ENCODE results near the gene AGXT. TPM values are rescaled to one million over a fixed set of nuclear protein-coding genes. Genes with fewer than 3 reads are reported as not detected.

AGXT gene
- total RNA-seq, 2 donors from 2014 or later, result not detected

- no peak overlapping the region for H3K27ac Mint-ChIP-seq
- H3K36me3 Mint-ChIP-seq (ENCODE audit: low read depth), result no peaks in the 10 kb centered on the region
- no peak overlapping the region for H3K4me3 Mint-ChIP-seq
- H3K4me1 Mint-ChIP-seq, result no peaks in the 10 kb centered on the region
- H3K9me3 ChIP-seq (ENCODE audit: control insufficient read depth, low read length, poor library complexity, severe bottlenecking), result no peaks in the 10 kb centered on the region
- H3K27me3 Mint-ChIP-seq, result peaks cover 51% of the 10 kb centered on the region
- no peak for DNase-seq
- ATAC-seq, result no peak
Measured at GRCh38 chr2:240911641-240912265, 43.1 kb downstream of the AGXT start.

- peaks cover 55% of the 10 kb centered on the region for H3K27me3 Mint-ChIP-seq
- H3K36me3 Mint-ChIP-seq (ENCODE audit: low read depth), result no peaks in the 10 kb centered on the region
- no peak overlapping the region for H3K4me3 Mint-ChIP-seq
- ATAC-seq, result no peak
- H3K4me1 Mint-ChIP-seq, result no peaks in the 10 kb centered on the region
- no peak overlapping the region for H3K27ac Mint-ChIP-seq
- no peak for DNase-seq
- H3K9me3 ChIP-seq (ENCODE audit: control insufficient read depth, low read length, poor library complexity, severe bottlenecking), result no peaks in the 10 kb centered on the region
Measured at GRCh38 chr2:240912878-240913809, 44.5 kb downstream of the AGXT start.

- DNase-seq (peak; percentile 44 to 62 (median 50)), ATAC-seq (peak; percentile 64)
- H3K4me1 Mint-ChIP-seq, result no peaks in the 10 kb centered on the region
- no peaks in the 10 kb centered on the region for H3K9me3 ChIP-seq (ENCODE audit: control insufficient read depth, low read length, poor library complexity, severe bottlenecking)
- H3K27ac Mint-ChIP-seq, result no peak overlapping the region
- H3K4me3 Mint-ChIP-seq, result no peak overlapping the region
- H3K27me3 Mint-ChIP-seq, result peaks cover 55% of the 10 kb centered on the region
- no peaks in the 10 kb centered on the region for H3K36me3 Mint-ChIP-seq (ENCODE audit: low read depth)
Measured at GRCh38 chr2:240913810-240914644, 45.4 kb downstream of the AGXT start.

- H3K36me3 Mint-ChIP-seq (ENCODE audit: low read depth), result no peaks in the 10 kb centered on the region
- H3K27me3 Mint-ChIP-seq, result peaks cover 52% of the 10 kb centered on the region
- H3K27ac Mint-ChIP-seq, result no peak overlapping the region
- no peak for DNase-seq
- no peaks in the 10 kb centered on the region for H3K9me3 ChIP-seq (ENCODE audit: control insufficient read depth, low read length, poor library complexity, severe bottlenecking)
- no peak overlapping the region for H3K4me3 Mint-ChIP-seq
- H3K4me1 Mint-ChIP-seq, result no peaks in the 10 kb centered on the region
- no peak for ATAC-seq
Measured at GRCh38 chr2:240914645-240915525, 46.3 kb downstream of the AGXT start.

GRCh38 chr2:240915526-240916341 is 47.1 kb downstream of the AGXT start:
- ATAC-seq (no peak), DNase-seq (peak in 1 of 3 donors; percentile 9)
- H3K9me3 ChIP-seq (ENCODE audit: control insufficient read depth, low read length, poor library complexity, severe bottlenecking), result no peaks in the 10 kb centered on the region
- peaks cover 45% of the 10 kb centered on the region for H3K27me3 Mint-ChIP-seq
- no peaks in the 10 kb centered on the region for H3K4me1 Mint-ChIP-seq
- no peak overlapping the region for H3K27ac Mint-ChIP-seq
- H3K4me3 Mint-ChIP-seq, result peak overlapping the region; percentile 28
- no peaks in the 10 kb centered on the region for H3K36me3 Mint-ChIP-seq (ENCODE audit: low read depth)

GRCh38 chr2:240916571-240917008 is 48.0 kb downstream of the AGXT start:
- DNase-seq, result peak in 1 of 3 donors; percentile 8
- no peaks in the 10 kb centered on the region for H3K9me3 ChIP-seq (ENCODE audit: control insufficient read depth, low read length, poor library complexity, severe bottlenecking)
- Mint-ChIP-seq H3K27me3 (peaks cover 39% of the 10 kb centered on the region), H3K4me1 (no peaks in the 10 kb centered on the region), H3K27ac (no peak overlapping the region), H3K4me3 (no peak overlapping the region), H3K36me3 (ENCODE audit: low read depth) (no peaks in the 10 kb centered on the region)
- no peak for ATAC-seq

- H3K27me3 Mint-ChIP-seq, result peaks cover 34% of the 10 kb centered on the region
- no peaks in the 10 kb centered on the region for H3K36me3 Mint-ChIP-seq (ENCODE audit: low read depth)
- peak; percentile 0 to 6 (median 1) for DNase-seq
- H3K4me1 Mint-ChIP-seq, result no peaks in the 10 kb centered on the region
- no peak overlapping the region for H3K27ac Mint-ChIP-seq
- no peaks in the 10 kb centered on the region for H3K9me3 ChIP-seq (ENCODE audit: control insufficient read depth, low read length, poor library complexity, severe bottlenecking)
- no peak overlapping the region for H3K4me3 Mint-ChIP-seq
- no peak for ATAC-seq
Measured at GRCh38 chr2:240917009-240917683, 48.5 kb downstream of the AGXT start.

- Mint-ChIP-seq H3K4me1 (no peaks in the 10 kb centered on the region), H3K36me3 (ENCODE audit: low read depth) (no peaks in the 10 kb centered on the region), H3K4me3 (no peak overlapping the region), H3K27me3 (peaks cover 27% of the 10 kb centered on the region), H3K27ac (no peak overlapping the region)
- H3K9me3 ChIP-seq (ENCODE audit: control insufficient read depth, low read length, poor library complexity, severe bottlenecking), result no peaks in the 10 kb centered on the region
- ATAC-seq (no peak), DNase-seq (peak in 2 of 3 donors; percentile 2 to 4)
Measured at GRCh38 chr2:240917684-240918257, 49.1 kb downstream of the AGXT start.

GRCh38 chr2:240918258-240919091 is 49.9 kb downstream of the AGXT start:
- no peak overlapping the region for H3K27ac Mint-ChIP-seq
- ATAC-seq (no peak), DNase-seq (peak; percentile 2 to 8 (median 6))
- H3K27me3 Mint-ChIP-seq, result peaks cover 21% of the 10 kb centered on the region
- H3K9me3 ChIP-seq (ENCODE audit: control insufficient read depth, low read length, poor library complexity, severe bottlenecking), result no peaks in the 10 kb centered on the region
- no peak overlapping the region for H3K4me3 Mint-ChIP-seq
- H3K4me1 Mint-ChIP-seq, result no peaks in the 10 kb centered on the region
- no peaks in the 10 kb centered on the region for H3K36me3 Mint-ChIP-seq (ENCODE audit: low read depth)

GRCh38 chr2:240919161-240919781 is 50.6 kb downstream of the AGXT start:
- no peak overlapping the region for H3K4me3 Mint-ChIP-seq
- peaks cover 21% of the 10 kb centered on the region for H3K27me3 Mint-ChIP-seq
- no peaks in the 10 kb centered on the region for H3K4me1 Mint-ChIP-seq
- H3K9me3 ChIP-seq (ENCODE audit: control insufficient read depth, low read length, poor library complexity, severe bottlenecking), result no peaks in the 10 kb centered on the region
- H3K36me3 Mint-ChIP-seq (ENCODE audit: low read depth), result no peaks in the 10 kb centered on the region
- ATAC-seq (no peak), DNase-seq (peak in 1 of 3 donors; percentile 3)
- no peak overlapping the region for H3K27ac Mint-ChIP-seq
